CD1c-positive myeloid dendritic cell (primary cell): ENCODE results near the gene NF1.
"Not testable (repeated sequence)": the region's sequence is repeated elsewhere in the genome, so short reads cannot be mapped to it uniquely, and the experiment has no call there.

Experiments used
- DNase-seq: peaks from one replicate; pipeline ENCODE4 v3.0.0-alpha.2; 2016; ENCODE audit errors: extremely low spot score

NF1 gene

DNA sequence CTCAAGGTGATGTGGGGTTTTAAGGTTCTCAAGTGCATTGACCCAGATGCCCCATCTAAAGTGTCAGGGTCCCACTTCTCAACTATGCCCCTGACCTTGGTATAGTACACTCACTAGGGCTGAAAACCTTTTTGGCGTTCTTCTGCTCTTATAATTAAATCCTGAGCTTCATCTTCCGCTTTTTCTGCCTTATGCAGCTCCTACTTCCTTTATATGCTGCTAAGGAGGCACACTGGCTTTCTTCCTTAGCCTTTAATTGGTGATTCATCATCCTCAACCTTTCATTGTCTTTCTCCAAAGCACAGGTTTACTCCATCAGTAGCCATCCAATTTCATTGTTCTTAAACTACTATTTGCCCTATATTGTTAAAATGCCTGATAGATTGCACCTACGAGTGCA is 5.3 kb upstream of the NF1 start:
- peak; percentile 33 for DNase-seq

DNA sequence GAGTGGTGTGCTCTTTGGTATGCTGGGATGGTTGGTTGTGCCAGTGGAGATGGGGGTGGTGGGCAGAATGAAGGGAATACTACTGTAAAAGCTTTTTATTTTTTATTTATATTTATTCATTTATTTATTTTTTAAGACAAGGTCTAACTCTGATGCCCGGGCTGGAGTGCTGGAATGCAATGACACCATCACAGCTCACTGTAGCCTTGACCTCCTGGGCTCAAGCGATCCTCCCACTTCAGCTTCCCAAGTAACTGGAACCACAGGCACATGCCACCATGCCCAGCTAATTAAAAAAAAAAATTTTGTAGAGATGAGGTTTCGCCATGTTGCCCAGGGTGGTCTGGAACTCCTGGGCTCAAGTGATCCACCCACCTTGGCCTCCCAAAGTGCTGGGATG is 4.1 kb upstream of the NF1 start:
- DNase-seq: not testable (repeated sequence)

DNA sequence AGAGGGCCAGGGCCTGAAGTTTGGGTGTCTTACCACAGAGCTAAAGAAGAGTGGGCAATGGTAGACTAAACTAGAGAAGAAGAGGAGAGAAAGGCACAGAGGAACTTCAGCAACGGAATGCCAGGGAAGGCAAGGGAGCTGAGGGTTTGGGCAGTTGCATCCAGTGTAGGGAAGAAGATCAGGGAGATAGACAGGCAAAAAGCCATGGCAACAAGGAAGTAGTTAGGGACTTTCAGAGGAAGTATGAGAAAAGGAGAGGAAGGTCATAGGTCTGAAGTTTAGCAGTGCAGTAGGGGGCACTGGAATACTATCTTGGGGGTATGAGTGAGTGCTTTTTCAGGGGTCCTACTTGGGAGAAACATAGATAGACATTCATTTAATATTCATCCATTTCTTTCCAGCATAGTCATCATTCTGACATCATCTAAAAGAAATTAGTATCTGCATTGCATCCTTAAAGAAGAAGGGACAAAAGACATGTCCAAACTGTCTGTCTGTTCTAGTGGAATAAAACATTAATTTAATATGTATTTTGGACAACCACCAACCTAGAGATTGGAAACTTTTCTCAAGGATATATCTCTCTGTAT is 2.2 kb upstream of the NF1 start:
- DNase-seq: no peak

DNA sequence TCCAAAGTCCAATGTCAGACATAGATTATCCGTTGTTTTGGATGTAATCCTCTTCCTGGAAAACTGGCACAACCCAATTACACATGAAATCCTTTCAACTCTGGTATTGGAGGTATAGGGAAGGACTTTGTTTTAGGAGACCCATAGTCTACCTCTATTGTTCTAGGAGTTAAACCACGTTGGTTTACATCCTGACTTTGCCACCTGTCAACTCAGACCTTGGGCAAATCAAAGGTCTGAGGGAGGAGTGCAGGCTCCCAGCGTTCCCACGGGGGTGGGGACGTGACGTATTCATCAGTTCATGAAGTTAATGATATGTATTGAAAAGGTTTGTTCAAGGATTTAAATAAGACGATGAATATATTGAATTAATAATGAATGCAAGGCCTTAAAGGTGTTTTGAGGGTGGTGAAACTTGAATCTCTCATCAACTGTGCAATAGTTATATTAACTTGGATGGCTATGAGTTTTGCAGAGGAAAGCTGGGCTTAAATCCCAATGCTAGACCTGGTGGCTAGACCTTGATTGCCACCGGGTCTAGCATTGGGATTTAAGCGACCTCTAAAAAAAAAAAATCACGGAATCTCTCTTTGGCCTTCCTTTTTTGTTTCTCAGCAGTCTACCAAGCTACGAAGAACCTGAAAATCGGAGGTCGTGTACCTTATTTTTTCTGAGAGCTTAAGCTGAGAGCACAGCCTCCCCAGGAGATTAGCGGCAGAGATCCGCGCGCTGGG is 744 bp upstream of the NF1 start:
- DNase-seq: no peak

DNA sequence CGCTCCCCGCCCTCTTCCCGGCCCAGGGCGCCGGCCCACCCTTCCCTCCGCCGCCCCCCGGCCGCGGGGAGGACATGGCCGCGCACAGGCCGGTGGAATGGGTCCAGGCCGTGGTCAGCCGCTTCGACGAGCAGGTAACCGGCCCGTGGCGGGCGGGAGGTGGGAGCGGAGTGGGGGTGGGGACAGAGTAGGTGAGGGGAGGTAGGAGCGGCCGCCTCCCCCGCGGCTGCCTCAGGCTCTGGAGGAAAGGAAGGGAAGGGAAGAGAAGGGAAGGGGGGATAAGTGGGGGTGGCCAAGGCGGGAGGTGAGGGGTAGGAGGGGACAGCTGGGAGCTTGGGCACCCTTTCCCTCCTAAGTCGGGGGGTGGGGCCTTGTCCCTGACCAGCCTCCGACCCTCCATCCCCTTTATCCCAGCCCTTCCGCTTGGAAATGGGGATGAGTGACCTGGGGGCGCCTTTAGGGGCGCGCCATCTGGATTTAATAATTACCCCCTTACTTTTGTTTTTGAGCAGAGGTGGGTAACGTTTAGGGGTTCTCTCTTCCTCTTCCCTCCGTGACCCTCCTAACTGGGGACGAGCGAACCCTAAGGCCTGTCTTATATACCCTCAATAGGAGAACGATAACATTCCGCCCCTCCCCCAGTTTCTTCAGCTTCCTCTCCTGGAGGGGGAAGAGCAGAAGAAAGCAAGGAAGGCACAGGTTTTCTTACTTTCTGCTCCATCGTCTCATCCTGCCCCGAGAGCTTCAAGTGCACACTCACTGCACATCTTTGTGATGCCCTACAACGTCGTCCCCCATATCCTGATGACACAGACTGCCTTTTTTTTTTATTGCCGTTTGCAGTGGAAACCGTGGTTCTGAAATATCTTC is 694 bp downstream of the NF1 start:
- peak; percentile 31 for DNase-seq

DNA sequence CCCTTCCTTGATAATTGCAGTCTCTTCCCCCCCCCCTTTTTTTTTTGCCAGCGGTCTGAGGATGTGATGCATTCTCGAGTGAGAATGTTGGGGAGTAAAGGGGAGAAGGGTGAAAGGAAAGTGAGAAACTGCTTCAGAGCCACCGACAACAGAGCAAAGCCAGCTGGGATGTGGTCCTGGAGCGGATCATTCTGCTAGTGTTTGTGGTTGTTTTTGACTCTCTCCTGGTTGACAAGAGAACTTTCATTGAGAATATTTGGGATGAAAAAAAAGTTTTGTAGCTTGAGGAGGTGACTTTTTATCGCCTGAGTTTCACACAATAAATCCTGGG is 1.3 kb downstream of the NF1 start:
- no peak for DNase-seq

DNA sequence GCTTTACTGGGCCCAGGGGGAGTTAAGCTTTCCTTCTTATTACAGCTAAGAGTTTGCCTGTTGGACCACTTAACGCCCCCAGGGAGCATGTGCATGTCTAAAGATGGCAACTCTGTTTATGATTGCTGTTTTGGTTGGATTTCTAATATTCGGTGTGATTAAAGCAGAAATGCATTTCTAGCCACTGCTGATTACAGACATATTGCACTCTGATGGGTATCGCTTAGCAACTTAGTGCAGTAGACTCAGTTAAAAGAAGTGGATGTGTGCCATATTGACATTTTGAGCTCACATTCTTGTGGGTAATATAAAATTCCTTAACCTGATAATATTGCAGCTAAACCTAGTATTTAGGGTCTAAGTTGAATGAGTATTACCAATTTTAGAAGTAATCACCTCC is 4.2 kb downstream of the NF1 start:
- DNase-seq: no peak

DNA sequence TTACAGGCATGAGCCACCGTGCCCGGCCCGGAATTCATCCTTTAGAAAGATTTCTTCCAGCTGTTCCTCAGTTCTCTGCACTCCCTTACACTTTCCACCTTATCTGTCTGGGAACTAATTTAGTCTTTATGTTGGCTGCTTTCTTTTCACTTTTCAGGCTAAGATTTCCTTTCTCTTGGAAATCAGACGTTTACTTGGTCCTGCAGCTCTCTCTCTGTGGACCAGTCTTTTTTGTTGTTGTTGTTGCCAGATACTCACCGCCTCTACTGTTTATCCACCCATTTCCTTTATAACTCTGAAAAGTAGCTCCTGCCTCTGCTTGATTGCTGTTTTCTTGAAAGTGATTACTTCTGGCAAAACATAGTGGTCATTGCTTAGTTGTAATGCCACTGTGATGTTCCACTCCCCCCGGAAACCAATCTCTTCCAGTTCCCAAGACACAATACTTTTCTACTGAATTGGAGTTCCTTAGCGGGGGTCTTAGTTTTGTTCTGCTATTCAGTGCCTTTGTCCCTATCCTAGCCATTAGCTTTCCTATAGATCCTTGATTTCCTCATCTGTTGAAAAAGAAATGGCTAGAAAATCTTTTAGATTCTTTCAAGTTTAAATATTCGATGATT is 6.2 kb downstream of the NF1 start:
- no peak for DNase-seq

DNA sequence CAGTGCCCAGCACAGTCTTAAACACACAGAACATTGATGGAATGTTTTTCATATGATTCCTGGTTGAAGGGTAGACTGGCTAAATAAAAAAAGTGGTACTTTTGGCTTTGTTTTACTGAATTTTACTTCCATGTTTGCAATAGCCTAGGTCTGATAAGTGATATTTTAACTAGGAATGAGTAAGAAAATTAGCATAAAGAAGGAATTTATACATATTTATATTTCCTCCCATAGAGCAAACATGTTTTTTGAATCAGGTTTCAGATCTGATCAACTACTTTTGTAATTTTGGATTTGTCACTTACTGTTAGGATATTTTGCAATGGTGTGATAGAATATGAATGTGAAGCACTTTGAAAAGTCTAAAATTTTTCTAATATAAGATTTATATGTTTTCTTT is 7.2 kb downstream of the NF1 start:
- no peak for DNase-seq

DNA sequence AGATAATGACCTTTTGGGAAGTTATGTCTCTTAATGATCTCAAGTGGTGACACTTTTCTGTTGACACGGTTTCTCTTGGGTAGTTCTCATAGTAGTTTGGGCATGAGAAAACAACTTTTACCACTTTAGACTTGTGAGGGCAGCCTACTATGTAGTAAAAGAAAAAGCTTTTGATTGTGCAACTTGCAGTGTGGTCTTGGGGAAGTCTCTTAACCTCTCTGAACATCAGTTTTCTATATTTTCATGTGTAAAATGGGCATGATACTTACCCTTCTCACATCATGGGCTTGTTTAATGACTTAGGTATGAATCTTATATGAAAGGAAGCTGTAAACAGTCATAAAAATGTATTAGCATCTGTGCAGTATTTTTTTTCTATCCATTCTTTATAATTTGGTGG is 11.2 kb downstream of the NF1 start:
- no peak for DNase-seq

DNA sequence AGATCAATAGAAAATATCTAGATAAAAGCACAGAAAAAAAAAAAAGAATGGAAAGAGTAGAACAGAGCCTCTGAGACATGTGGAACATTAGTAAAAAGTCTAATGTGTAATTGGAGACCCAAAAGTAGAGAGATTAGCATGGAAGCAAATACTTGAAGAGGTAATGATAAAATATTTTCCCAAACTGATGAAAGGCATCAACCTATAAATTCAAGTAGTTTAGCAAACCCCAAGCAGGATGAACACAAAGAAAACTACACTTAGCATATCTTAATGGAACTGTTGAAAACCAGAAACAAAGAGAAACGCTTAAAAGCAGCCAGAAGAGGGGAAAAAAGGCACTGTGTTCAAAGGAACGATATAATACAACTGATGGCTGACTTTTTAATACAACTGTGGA is 16.4 kb downstream of the NF1 start:
- DNase-seq: no peak

DNA sequence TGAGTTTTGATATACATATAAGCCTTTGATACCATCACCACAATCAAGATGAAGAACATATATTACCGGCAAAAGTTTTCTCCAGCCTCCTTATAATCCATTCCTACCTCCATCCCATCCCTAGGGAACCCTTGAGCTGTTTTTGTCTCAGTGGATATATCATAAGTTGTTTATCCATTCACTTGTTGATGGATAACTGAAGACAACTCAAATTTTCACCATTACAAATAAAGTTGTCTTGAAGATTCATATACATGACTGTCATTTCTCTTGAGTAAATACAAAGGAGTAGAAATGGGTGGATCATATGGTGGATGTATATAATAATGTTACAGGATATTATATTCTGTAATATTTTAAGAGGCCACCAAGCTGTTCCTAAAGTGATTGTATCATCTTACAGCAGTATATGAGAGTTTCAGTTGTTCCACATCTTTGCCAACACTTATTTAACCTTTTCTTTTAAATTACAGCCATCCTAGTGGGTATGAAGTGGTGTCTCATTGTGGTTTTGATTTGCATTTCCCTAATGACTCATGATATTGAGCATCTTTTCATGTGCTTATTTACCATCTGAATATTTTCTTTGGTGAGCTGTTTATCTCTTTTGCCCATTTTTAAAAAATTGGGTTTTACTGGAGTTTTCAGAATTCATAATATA is 17.4 kb downstream of the NF1 start:
- DNase-seq: no peak

DNA sequence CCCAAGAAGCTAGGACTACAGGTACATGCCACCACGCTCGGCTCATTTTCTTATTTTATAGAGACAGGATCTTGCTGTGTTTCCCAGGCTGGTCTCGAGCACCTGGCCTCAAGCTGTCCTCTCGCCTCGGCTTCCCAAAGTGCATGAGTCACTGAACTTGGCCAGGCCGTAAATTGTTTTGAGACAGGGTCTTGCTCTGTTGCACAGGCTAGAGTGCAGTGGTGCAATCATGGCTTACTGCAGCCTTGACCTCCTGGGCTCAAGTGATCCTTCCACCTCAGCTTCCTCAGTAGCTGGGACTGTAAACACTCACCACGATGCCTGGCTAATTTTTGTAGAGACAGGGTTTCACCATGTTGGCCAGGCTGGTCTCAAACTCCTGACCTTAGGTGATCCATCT is 18.6 kb downstream of the NF1 start:
- not testable (repeated sequence) for DNase-seq

DNA sequence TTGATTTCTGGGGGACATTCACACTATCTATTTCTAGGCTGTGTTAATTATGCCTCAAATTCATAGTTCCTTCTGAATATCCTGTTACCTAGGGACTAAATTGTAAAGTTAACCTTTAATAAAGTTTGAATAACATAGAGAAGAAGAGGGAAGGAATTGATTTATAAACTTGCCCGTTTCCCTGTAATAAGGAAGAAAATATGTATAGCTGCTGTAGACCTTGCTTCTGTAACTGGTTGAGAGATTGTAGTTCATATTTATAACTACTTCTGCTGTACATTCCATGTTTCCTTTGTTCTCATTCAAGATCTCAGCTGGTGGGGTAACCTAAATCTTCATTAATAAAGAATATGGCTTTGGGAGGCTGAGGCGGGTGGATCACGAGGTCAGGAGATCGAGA is 19.2 kb downstream of the NF1 start:
- no peak for DNase-seq

DNA sequence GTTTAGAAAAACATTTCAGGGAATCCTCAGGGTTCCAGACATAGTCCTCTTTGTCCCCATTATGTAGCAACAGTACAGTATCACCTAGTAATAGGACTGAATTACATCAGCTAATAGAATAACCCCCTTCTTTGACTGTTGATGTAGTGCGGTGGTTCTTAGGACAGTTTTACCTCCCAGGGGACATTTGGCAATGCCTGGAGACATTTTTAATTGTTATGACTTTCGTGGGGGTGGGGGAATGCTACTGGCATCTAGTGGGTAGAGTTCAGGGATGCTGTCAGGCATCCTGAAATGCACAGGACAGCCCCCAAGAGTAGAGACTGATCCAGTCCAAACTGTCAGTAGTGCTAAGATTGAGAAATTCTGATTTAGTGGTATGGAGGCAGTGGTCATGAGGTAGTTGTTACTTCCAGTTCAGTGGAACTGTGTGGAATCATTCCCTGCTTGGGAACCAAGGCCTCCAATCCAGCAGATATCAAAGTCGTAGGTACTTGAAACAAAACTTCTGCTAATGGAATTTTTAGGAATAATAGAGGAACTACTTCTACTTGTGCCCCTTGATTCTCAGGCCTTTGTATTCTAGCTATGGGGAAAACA is 20.3 kb downstream of the NF1 start:
- DNase-seq: no peak

DNA sequence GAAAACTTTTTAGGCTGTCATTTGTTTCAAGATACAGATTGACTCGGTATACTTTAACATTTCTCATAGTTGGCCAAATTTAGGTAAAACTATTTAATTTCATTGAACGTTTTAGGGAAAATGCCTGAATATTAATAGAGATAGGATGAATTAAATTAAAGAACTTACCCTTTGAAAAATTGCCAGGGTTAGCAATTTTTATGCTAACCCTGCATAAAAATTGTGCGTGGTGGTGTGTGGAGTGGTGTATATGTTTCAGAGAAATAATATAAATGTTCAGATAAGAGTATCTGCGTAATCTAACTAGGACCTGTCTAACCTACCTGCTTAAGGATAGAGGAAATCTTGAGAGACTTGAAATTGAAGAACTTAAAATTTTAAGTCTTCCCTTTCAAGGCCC is 21.4 kb downstream of the NF1 start:
- no peak for DNase-seq

DNA sequence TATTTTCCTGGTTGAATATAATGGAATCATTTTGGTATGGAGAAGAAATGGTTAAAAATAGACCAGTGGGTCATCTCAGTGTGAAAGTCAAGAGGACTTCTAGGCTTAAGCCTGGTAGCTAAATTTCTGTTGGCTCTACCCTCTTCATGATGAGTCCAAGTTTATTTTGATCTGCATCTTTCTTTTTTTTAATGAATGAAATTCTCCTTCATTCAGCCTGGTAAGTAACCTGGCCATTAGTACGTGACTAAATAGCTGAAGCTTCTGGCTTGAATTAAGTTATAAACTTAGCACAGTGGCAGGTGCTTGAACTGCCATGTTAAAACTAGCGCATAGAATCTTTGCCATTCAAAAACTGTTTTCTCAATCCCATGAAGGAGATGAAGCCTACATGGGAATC is 28.0 kb downstream of the NF1 start:
- no peak for DNase-seq

DNA sequence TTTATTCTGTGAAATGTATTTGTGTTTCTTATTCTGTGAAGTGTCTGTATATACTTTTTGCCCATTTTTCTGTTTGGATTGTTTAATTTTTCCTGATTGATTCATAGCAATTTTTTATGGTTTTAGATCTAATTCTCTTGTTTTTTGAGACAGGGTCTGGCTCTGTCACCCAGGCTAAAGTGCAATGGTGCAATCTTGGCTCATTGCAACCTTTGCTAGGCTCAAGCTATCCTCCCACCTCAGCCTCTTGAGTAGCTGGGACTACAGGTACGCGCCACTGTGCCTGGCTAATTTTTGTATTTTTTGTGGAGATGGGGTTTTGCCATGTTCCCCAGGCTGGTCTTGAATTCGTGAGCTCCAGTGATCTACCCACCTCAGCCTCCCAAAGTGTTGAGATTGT is 31.5 kb downstream of the NF1 start:
- no peak for DNase-seq

DNA sequence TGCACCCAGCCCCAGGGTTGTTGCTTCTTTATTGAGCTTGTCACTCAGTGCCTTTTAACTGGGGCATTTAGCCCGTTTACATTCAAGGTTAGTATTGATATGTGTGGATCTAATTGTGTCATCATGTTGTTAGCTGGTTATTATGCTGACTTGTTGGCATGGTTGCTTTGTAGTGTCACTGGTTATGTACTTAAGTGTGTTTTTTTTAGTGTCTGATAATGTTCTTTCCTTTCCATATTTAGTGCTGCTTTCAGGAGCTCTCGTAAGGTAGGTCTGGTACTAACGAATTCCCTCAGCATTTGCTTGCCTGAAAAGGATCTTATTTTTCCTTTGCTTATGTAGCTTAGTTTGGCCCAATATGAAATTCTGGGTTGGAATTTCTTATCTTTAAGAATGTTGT is 33.5 kb downstream of the NF1 start:
- DNase-seq: no peak

DNA sequence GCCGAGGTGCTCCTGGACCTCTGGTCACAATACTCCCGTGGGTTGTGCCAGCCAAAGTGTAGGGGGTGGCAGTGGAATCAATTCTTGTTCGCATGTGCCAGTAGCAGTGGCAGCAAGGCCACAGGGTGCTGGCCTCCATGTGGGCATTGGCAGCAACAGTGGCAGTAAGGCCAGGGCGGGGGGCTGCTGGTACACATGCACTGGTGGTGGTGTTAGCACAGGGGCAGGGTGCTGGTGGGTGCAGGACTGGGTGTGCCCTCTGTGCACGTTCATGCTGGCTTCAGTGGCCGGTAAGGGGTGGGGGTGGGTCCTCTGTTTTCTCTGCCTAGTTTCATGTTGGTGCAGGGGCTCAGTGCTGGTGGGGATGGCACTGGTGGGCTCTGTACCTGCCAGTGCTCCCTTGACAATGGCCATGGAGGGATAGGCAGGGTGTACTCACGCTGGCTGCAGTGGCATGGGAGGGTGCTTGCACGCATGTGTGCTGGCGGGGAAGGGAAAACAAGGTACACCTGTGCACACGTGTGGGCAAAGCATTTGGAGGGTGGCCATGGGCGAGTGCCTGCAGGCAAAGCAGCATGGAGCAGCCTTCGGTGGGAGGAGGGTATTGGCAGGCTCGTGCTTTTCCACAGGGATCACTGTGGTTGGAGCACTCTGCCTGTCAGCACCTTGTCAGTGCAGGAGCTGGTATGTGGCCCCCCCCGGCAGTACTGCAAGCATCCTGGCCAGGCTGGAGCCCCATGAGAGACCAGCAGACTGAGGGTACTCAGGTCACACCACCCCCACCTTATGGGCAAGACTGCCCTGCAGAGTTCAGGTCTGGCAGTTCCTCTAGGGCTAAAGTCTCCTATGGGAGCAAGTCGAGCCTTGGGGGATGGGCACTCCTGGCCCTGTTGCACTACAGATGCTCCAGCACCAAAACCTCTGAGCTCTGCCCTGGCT is 35.8 kb downstream of the NF1 start:
- no peak for DNase-seq

DNA sequence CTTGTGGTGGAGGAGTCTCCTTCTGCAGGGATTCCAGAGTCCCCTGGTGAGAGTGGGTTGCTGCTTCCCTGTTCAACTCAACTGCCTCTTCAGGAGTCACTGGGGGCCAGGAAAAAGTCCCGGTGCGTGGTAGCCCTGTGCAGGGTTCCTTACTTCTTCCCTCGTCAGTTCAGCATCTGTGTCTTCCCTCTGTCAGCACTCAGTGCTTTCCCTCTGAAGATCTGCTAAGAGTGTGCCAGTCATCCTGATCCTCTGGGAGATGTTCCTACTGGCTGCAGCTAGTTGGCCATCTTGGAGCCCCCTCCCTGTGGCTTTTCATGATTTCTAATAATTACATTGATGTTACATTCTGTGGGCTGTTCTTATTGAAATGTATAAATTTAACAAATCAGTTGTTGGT is 36.5 kb downstream of the NF1 start:
- no peak for DNase-seq
